Measurements from ENCODE around the gene DAPK2.

DNA sequence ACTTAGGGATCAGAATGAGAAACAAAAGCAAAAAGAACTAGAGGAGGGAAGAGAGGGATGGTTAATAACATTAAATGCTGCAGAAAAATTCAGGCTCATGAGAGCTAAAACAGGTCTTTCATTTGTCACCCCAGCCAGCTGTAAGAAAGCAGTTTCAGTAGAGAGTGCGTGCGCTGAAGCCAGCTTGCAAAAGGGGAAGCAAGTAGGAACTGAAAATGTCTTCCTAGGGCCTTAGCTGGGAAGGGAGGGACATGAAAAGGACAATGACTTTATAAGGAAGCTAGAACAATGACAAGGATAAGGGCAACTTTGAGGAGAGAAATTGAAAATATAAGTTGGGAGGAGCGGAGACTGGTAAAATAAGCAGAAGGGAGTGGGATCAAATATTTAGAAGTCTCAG lies 44.2 kb upstream of the DAPK2 start:
- TF ChIP-seq CTCF (IDR thresholded peaks at IDR 0.05) (no peak), POLR2AphosphoS5 (IDR thresholded peaks at IDR 0.05) (no peak), EP300 (IDR thresholded peaks at IDR 0.05; ENCODE audit: low read depth) (no peak)

All from transverse colon (tissue), 4 donors.